GM15510 (cell line): ENCODE results near the gene SATL1.

Source experiments
- POLR2A ChIP-seq: IDR thresholded peaks from 3 replicates; pipeline ENCODE4 v1.6.1; 2011; ENCODE audit warnings: borderline replicate concordance; ENCODE audit not compliant: insufficient read length; ENCODE audit errors: extremely low read depth

Gene SATL1

DNA sequence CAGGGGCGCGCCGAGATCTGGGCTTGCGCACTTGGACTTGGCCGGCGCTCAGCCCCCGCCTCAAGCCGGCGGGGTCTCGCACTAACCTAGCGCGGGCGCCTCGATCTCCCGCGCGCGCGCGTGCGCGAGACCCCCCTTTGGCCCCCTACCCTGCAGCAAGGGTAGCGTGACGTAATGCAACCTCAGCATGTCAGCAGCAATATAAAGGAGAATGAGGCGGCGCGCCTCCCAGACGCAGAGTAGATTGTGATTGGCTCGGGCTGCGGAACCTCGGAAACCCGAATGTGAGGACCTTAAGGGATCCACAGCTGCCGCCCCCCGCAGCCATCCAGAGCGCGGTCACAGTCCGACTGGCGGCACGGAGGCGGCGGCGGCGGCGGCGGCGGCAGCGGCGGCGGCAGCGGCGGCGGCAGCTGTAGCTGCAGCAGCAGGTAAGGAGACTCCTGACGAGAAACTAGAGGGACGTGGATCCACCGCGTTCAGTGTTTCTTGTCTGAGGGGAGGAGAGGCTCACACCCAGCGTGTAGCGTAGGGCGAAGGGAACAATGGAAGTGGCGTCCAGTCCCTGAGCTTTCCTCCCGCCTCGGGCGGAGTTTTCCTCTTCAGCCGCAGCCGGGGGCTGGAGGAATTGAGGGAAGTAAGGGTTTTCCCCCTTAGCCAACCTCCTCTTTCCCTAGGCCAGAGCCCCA is at the start of gene SATL1, which contains the start of gene ZNF711:
Gene SATL1, minus strand, starts transcription at position 19 of the 689 bp plus-strand sequence. CDS start 134,811 bp downstream, outside the sequence.
Gene ZNF711, plus strand, starts transcription at position 231 of the 689 bp plus-strand sequence. CDS start 3,582 bp downstream, outside the sequence.
- TF ChIP-seq POLR2A: peak; percentile 32

GRCh38 chrX:85288992-85289723 is 45.6 kb upstream of the SATL1 start:
- TF ChIP-seq POLR2A: no peak

GRCh38 chrX:85244450-85245211 is 1.1 kb upstream of the SATL1 start:
- TF ChIP-seq POLR2A: no peak

- TF ChIP-seq POLR2A: no peak
Measured at GRCh38 chrX:85243155-85243554, 424 bp downstream of the SATL1 start.

DNA sequence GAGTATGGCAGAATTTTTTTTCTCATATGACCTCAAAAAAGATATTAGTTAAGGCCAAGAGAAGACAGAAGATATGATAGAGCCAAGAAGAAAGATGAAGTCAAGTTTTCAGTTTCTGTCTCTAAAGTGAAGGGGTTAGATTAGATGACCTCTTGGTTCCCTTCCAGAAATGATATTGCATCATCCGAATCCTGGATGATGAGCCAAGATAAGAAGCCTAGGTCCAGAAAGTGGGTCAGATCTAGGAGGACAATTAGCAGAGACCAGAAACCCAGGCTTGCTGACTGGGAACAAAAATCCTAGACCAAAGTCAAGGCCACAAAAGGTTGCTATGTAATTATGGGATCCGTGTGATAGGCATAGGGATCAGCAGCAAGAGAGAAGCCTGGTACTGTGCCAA is 20.2 kb downstream of the SATL1 start:
- no peak for TF ChIP-seq POLR2A

- no peak for TF ChIP-seq POLR2A
Measured at GRCh38 chrX:85221361-85221760, 22.2 kb downstream of the SATL1 start.

DNA sequence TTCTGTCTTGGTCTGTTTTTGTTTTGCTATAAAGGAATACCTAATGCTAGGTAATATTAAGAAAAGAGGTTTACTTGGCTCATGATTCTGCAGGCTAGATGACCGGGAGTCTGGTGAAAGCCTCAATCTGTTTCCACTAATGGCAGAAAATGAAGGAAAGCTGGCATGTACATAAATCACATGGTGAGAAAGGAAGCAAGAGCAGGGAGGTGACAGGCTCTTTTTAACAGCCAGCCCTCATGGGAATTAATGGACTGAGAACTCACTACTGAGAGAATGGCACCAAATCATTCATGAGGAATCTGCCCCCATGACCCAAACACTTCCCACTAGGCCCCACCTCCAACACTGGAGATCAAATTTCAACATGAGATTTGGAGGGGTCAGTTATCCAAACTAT is 27.6 kb downstream of the SATL1 start:
- TF ChIP-seq POLR2A: no peak

DNA sequence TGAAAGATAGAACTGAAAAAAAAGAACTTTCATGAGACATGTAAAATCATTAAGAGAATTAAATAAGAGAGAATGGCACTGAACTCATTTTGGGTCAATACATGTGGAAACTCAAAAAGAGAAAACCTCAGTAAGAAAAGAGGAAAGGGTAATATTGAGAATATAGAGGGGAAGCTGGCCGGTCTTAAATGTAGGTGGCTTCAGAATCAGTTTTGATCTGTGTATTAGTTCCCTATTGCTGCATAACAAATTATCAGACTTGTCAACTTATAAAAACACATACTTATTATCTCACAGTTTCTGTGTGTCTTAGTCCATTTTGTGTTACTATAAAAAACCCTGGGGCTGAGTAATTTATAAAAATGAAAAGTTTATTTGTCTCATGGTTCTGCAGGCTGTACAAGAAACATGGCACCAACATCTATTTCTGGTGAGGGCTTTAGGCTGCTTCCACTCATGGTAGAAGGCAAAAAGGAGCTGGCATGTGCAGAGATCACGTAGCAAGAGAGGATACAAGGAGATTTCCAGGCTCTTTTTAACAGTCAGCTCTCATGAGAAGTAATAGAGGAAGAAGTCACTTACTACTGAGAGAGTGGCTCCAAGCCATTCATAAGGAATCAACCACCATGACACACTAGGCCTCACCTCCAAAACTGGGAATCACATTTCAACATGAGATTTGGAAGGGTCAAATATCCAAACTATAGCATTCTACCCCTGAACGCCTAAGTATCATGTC is 29.6 kb downstream of the SATL1 start:
- TF ChIP-seq POLR2A: no peak

- TF ChIP-seq POLR2A: no peak
Measured at GRCh38 chrX:85203461-85203970, 40.1 kb downstream of the SATL1 start.

DNA sequence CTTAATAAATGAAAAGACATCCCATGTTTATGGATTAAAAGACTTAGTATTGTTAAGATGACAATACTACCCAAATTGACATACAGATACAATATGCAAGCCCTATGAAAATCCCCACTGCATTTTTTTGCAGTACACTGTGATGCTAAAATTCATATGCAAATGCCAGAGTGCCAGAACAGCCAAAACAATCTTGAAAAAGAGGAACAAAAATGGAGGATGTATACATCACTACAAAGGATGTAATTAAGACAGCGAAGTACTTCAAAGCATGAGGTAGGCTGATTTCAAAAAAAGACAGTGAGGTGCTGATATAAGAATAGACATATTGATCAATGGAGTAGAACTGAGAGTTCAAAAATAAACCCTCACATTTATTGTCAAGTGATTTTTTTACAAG is 47.3 kb downstream of the SATL1 start:
- no peak for TF ChIP-seq POLR2A

DNA sequence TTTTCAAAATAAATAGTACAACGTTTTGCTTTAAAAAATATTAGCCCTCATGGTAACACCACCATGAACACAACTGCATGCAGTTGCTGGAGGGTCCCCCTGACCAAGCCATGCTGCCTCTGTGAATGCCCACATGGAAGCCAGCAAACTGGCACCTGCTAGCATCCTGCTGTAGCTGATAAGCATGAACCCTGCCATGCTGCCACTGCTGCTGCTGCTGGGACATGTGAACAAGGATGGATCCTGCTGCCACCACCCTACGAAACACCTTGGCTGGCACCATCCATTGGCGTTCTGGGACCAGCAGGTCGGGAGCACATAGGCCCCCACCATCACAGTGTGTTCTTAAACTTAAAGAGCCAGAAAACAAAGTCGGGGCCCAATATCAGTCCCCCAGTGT is 83.9 kb downstream of the SATL1 start:
- TF ChIP-seq POLR2A: no peak

DNA sequence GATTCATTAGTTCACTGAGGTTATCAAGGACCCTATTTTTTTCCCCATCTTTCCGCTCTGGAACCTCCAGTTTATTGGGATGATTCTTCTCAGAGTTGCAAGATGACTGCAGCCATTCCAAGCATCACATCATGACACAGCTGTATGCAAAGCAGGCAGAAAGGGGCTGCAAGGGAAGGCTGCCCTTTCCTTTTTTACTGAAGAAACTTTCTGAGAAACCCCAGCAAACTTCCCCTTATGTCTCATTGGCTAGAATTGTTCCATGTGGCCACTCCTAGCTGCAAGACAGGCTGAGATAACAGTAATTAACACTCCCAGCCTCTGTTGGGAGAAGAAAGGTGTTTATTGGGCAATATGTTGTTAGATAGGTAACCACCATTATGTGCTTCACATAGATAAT is 102.6 kb downstream of the SATL1 start:
- no peak for TF ChIP-seq POLR2A

DNA sequence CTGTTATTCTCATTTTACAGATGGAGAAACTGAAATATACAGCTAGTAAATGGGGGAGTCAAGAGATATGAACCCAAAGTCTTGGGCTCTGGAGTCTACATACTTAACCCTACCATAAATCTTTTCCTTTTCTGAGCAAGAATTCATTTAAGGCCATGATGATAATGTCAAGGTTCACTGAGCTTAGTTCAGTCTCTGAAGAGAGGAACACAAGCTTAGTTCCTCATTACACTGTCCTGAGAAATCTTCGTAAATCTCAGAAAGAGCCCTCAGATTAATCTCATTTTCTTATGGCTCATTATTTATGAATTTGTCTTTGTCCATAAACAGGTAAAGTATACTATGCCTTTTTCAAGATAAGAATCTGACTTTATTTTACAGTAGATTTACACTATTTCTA is 104.2 kb downstream of the SATL1 start:
- no peak for TF ChIP-seq POLR2A

DNA sequence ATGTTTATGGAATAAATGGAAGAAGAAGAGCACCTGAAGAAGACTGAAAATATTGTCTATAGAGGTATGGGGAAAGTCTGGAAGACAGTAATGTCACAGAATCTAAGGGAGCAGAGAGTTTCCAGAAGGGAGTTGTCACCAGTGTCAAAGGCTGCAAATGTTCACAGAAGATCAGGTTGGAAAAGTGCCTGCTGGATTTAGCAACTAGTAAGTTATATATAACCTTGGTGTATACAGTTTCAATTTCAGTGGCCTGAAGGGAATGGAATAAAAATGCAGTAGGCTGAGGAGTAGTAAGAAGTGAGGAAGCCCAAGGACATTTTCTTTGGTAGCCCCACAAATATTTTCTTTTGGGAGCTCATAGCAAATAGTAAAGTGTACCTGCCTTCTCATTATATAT is 107.2 kb downstream of the SATL1 start:
- TF ChIP-seq POLR2A: no peak
